ENCODE results near the gene NDEL1.

NDEL1 gene

GRCh38 chr17:8496081-8496480, 60.4 kb downstream of the NDEL1 start:
- no peak overlapping the region for H2AFZ ChIP-seq (ENCODE audit: low read depth, low read length, severe bottlenecking)
- H3K79me2 ChIP-seq (ENCODE audit: insufficient read depth, low read length): no peaks in the 10 kb centered on the region
- no peaks in the 10 kb centered on the region for H3K9me2 ChIP-seq (replicated peaks; ENCODE audit: insufficient read depth, low read length)
- H4K20me1 ChIP-seq (ENCODE audit: low read depth, low read length): no peaks in the 10 kb centered on the region
- no peak overlapping the region for H3K4me2 ChIP-seq (ENCODE audit: low read depth, low read length, poor library complexity, severe bottlenecking)
- H3K9me3 ChIP-seq (ENCODE audit: insufficient read depth, low read length): no peaks in the 10 kb centered on the region
- no peaks in the 10 kb centered on the region for H3F3A ChIP-seq (ENCODE audit: insufficient read depth)
- H3K27me3 ChIP-seq (ENCODE audit: low read length): no peaks in the 10 kb centered on the region
- H3K27ac ChIP-seq (ENCODE audit: low read depth, low read length): no peak overlapping the region
- no peak overlapping the region for H3K4me3 ChIP-seq (ENCODE audit: insufficient read depth, low read length, poor library complexity, severe bottlenecking)
- no peak overlapping the region for H3K9ac ChIP-seq (ENCODE audit: low read length)
- TF ChIP-seq EZH2phosphoT487 (conservative IDR thresholded peaks at IDR 0.05; ENCODE audit: low read length): no peak
- no peak for TF ChIP-seq CTCF (IDR thresholded peaks at IDR 0.05; ENCODE audit: insufficient read depth, low read length, poor library complexity, severe bottlenecking)
- no peaks in the 10 kb centered on the region for H3K36me3 ChIP-seq (ENCODE audit: low read length)

GRCh38 chr17:8499171-8499570, 63.5 kb downstream of the NDEL1 start:
- no peak overlapping the region for H2AFZ ChIP-seq (ENCODE audit: low read depth, low read length, severe bottlenecking)
- no peaks in the 10 kb centered on the region for H3K79me2 ChIP-seq (ENCODE audit: insufficient read depth, low read length)
- H3K4me3 ChIP-seq (ENCODE audit: insufficient read depth, low read length, poor library complexity, severe bottlenecking): no peak overlapping the region
- H3K27me3 ChIP-seq (ENCODE audit: low read length): no peaks in the 10 kb centered on the region
- TF ChIP-seq CTCF (IDR thresholded peaks at IDR 0.05; ENCODE audit: insufficient read depth, low read length, poor library complexity, severe bottlenecking): no peak
- no peak for TF ChIP-seq EZH2phosphoT487 (conservative IDR thresholded peaks at IDR 0.05; ENCODE audit: low read length)
- H3K9ac ChIP-seq (ENCODE audit: low read length): no peak overlapping the region
- no peaks in the 10 kb centered on the region for H3F3A ChIP-seq (ENCODE audit: insufficient read depth)
- H3K9me2 ChIP-seq (replicated peaks; ENCODE audit: insufficient read depth, low read length): no peaks in the 10 kb centered on the region
- H3K36me3 ChIP-seq (ENCODE audit: low read length): no peaks in the 10 kb centered on the region
- no peak overlapping the region for H3K27ac ChIP-seq (ENCODE audit: low read depth, low read length)
- H4K20me1 ChIP-seq (ENCODE audit: low read depth, low read length): no peaks in the 10 kb centered on the region
- H3K9me3 ChIP-seq (ENCODE audit: insufficient read depth, low read length): no peaks in the 10 kb centered on the region
- H3K4me2 ChIP-seq (ENCODE audit: low read depth, low read length, poor library complexity, severe bottlenecking): no peak overlapping the region

- no peak overlapping the region for H2AFZ ChIP-seq (ENCODE audit: low read depth, low read length, severe bottlenecking)
- no peaks in the 10 kb centered on the region for H3K79me2 ChIP-seq (ENCODE audit: insufficient read depth, low read length)
- H3K4me3 ChIP-seq (ENCODE audit: insufficient read depth, low read length, poor library complexity, severe bottlenecking): no peak overlapping the region
- H3K4me2 ChIP-seq (ENCODE audit: low read depth, low read length, poor library complexity, severe bottlenecking): no peak overlapping the region
- TF ChIP-seq CTCF (IDR thresholded peaks at IDR 0.05; ENCODE audit: insufficient read depth, low read length, poor library complexity, severe bottlenecking) (no peak), EZH2phosphoT487 (conservative IDR thresholded peaks at IDR 0.05; ENCODE audit: low read length) (no peak)
- H3K9me2 ChIP-seq (replicated peaks; ENCODE audit: insufficient read depth, low read length): no peaks in the 10 kb centered on the region
- no peaks in the 10 kb centered on the region for H4K20me1 ChIP-seq (ENCODE audit: low read depth, low read length)
- H3K9ac ChIP-seq (ENCODE audit: low read length): no peak overlapping the region
- no peaks in the 10 kb centered on the region for H3K9me3 ChIP-seq (ENCODE audit: insufficient read depth, low read length)
- no peaks in the 10 kb centered on the region for H3K36me3 ChIP-seq (ENCODE audit: low read length)
- H3F3A ChIP-seq (ENCODE audit: insufficient read depth): no peaks in the 10 kb centered on the region
- H3K27me3 ChIP-seq (ENCODE audit: low read length): no peaks in the 10 kb centered on the region
- H3K27ac ChIP-seq (ENCODE audit: low read depth, low read length): no peak overlapping the region
Observed at GRCh38 chr17:8499614-8500013, 63.9 kb downstream of the NDEL1 start.

Measured in SU-DHL-6 (cell line).